Hepatocyte (in vitro differentiated cells): ENCODE data around the gene C9orf57. TPM values are rescaled to one million over a fixed set of nuclear protein-coding genes. Genes with fewer than 3 reads are reported as not detected.

Experiments used
- DNase-seq: peaks from one replicate; pipeline ENCODE4 v3.0.0-alpha.2; 2016; ENCODE audit warnings: low spot score
- H2AFZ ChIP-seq: fragments of 200-600 bp; sonication (generic); 2 replicates; pipeline ENCODE4 v1.6.0; 2016; ENCODE audit warnings: antibody characterized with exemption, mild to moderate bottlenecking
- H3K27ac ChIP-seq: fragments of 200-600 bp; sonication (generic); 2 replicates; pipeline ENCODE4 v1.5.1; 2016; ENCODE audit warnings: mild to moderate bottlenecking
- H3K27me3 ChIP-seq: fragments of 200-600 bp; sonication (generic); 2 replicates; pipeline ENCODE4 v1.6.1; 2016
- H3K36me3 ChIP-seq: fragments of 200-600 bp; sonication (generic); replicated peaks from 2 replicates; pipeline ENCODE4 v1.5.1; 2016; ENCODE audit warnings: low read depth; ENCODE audit not compliant: insufficient read depth
- H3K4me1 ChIP-seq: fragments of 200-600 bp; sonication (generic); 2 replicates; pipeline ENCODE4 v1.5.1; 2016; ENCODE audit warnings: mild to moderate bottlenecking, moderate library complexity; ENCODE audit not compliant: insufficient read depth
- H3K4me2 ChIP-seq: fragments of 200-600 bp; sonication (generic); 2 replicates; pipeline ENCODE4 v1.6.0; 2016
- H3K4me3 ChIP-seq: fragments of 200-600 bp; sonication (generic); 2 replicates; pipeline ENCODE4 v1.5.1; 2016; ENCODE audit warnings: mild to moderate bottlenecking
- H3K79me2 ChIP-seq: fragments of 200-600 bp; sonication (generic); 2 replicates; pipeline ENCODE4 v1.6.0; 2017; ENCODE audit warnings: mild to moderate bottlenecking
- H3K9me2 ChIP-seq: fragments of 200-600 bp; sonication (generic); replicated peaks from 2 replicates; pipeline ENCODE4 v1.6.0; 2017; ENCODE audit warnings: mild to moderate bottlenecking; ENCODE audit not compliant: insufficient read depth
- H3K9me3 ChIP-seq: fragments of 200-600 bp; sonication (generic); 2 replicates; pipeline ENCODE4 v1.5.1; 2016; ENCODE audit warnings: low read depth, mild to moderate bottlenecking
- H4K20me1 ChIP-seq: fragments of 200-600 bp; sonication (generic); 2 replicates; pipeline ENCODE4 v1.6.0; 2016; ENCODE audit warnings: mild to moderate bottlenecking; ENCODE audit not compliant: insufficient read depth, poor library complexity, severe bottlenecking
- EZH2 ChIP-seq: fragments of 200-600 bp; sonication (generic); IDR thresholded peaks from 2 replicates; pipeline ENCODE4 v1.6.1; 2016; ENCODE audit warnings: antibody characterized with exemption, mild to moderate bottlenecking, borderline replicate concordance
- EZH2phosphoT487 ChIP-seq: fragments of 200-600 bp; sonication (generic); IDR thresholded peaks from one replicate; pipeline ENCODE4 v1.6.1; 2018; ENCODE audit warnings: antibody characterized with exemption, mild to moderate bottlenecking, low read depth, moderate library complexity; ENCODE audit not compliant: unreplicated experiment, severe bottlenecking
- WGBS: methylation state at CpG from one replicate; pipeline ENCODE4 v1.1.6; 2016; ENCODE audit warnings: low lambda C conversion rate; ENCODE audit errors: missing lambda C conversion rate; 5-methylcytosine and 5-hydroxymethylcytosine counted together
- polyA plus RNA-seq: library from polyadenylated mRNA; unstranded; fragments of >200 nt; fragmentation: Nextera tagmentation; extraction: Ambion mirVana; gene quantifications from 2 replicates; pipeline ENCODE4 v1.2.1, GENCODE V29; 2016
- total RNA-seq: library from RNA; depleted of rRNA; stranded (reverse); fragments of >200 nt; gene quantifications from 2 replicates; pipeline ENCODE4 v1.2.3, GENCODE V29; 2014
- TF ChIP-seq, protein P1 (sequence below): fragments of 200-600 bp; sonication (generic); IDR thresholded peaks from 2 replicates; pipeline ENCODE4 v1.5.1; 2016; ENCODE audit warnings: antibody characterized with exemption, mild to moderate bottlenecking; ENCODE audit not compliant: poor library complexity

Gene C9orf57
- total and polyA plus RNA-seq, 2 experiments from 2014 or later = 0.10 TPM; not detected in 1

DNA sequence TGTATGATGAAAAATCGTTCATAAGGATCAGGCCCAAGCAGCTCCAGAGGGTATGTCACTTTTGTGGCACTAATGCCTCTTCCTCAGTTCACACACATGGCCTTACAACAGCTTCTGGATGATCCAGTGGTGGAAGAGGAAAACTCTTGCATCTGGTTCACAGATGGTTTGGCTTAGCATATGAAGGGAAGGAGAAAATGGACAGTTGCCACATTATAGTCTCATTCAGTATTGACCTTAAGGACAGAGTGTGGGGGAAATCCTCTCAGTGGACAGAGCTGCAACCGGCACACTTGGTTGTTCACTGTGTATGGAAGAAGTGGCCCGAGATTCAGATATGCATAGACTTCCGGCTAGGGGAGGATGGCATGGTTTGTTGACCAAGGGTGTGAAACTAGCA is 22.8 kb downstream of the C9orf57 start:
- 81% methylated on average over 4 of the region's 4 CpGs for WGBS
- no peak overlapping the region for H3K4me2 ChIP-seq
- TF ChIP-seq, protein P1, sequence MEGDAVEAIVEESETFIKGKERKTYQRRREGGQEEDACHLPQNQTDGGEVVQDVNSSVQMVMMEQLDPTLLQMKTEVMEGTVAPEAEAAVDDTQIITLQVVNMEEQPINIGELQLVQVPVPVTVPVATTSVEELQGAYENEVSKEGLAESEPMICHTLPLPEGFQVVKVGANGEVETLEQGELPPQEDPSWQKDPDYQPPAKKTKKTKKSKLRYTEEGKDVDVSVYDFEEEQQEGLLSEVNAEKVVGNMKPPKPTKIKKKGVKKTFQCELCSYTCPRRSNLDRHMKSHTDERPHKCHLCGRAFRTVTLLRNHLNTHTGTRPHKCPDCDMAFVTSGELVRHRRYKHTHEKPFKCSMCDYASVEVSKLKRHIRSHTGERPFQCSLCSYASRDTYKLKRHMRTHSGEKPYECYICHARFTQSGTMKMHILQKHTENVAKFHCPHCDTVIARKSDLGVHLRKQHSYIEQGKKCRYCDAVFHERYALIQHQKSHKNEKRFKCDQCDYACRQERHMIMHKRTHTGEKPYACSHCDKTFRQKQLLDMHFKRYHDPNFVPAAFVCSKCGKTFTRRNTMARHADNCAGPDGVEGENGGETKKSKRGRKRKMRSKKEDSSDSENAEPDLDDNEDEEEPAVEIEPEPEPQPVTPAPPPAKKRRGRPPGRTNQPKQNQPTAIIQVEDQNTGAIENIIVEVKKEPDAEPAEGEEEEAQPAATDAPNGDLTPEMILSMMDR = no peak
- TF ChIP-seq EZH2 (no peak), EZH2phosphoT487 (no peak)
- H3K4me1 ChIP-seq = peaks cover 13% of the 10 kb centered on the region
- H3K79me2 ChIP-seq = no peaks in the 10 kb centered on the region
- no peaks in the 10 kb centered on the region for H3K36me3 ChIP-seq
- no peak overlapping the region for H3K4me3 ChIP-seq
- no peaks in the 10 kb centered on the region for H3K27me3 ChIP-seq
- H4K20me1 ChIP-seq = no peaks in the 10 kb centered on the region
- H2AFZ ChIP-seq = no peak overlapping the region
- no peak overlapping the region for H3K27ac ChIP-seq
- DNase-seq = no peak
- H3K9me2 ChIP-seq = no peaks in the 10 kb centered on the region
- no peaks in the 10 kb centered on the region for H3K9me3 ChIP-seq

GRCh38 chr9:72030767-72031166 is 29.6 kb downstream of the C9orf57 start:
- Histone ChIP-seq H3K9me2 (no peaks in the 10 kb centered on the region), H3K9me3 (no peaks in the 10 kb centered on the region)

GRCh38 chr9:72029986-72030385 is 30.4 kb downstream of the C9orf57 start:
- Histone ChIP-seq H3K4me3 (no peak overlapping the region), H3K27me3 (no peaks in the 10 kb centered on the region), H2AFZ (no peak overlapping the region), H3K9me3 (no peaks in the 10 kb centered on the region), H3K79me2 (no peaks in the 10 kb centered on the region), H3K4me1 (no peaks in the 10 kb centered on the region), H3K4me2 (no peak overlapping the region), H3K9me2 (no peaks in the 10 kb centered on the region), H3K36me3 (no peaks in the 10 kb centered on the region), H3K27ac (no peak overlapping the region), H4K20me1 (no peaks in the 10 kb centered on the region)
- WGBS = 78% methylated on average over 1 of the region's 1 CpG
- no peak for TF ChIP-seq EZH2
- TF ChIP-seq, protein P1 = no peak
- TF ChIP-seq EZH2phosphoT487 = no peak
- no peak for DNase-seq

More at GRCh38 chr9:72030767-72031166, 29.6 kb downstream of the C9orf57 start:
- Histone ChIP-seq H3K4me3 (no peak overlapping the region), H3K27ac (peak overlapping the region; percentile 3), H4K20me1 (no peaks in the 10 kb centered on the region), H2AFZ (no peak overlapping the region), H3K79me2 (no peaks in the 10 kb centered on the region), H3K36me3 (no peaks in the 10 kb centered on the region), H3K4me2 (no peak overlapping the region), H3K4me1 (no peaks in the 10 kb centered on the region), H3K27me3 (no peaks in the 10 kb centered on the region)
- no peak for DNase-seq
- TF ChIP-seq EZH2phosphoT487 (no peak), EZH2 (no peak)
- TF ChIP-seq, protein P1 = no peak
- WGBS = 70% methylated on average over 2 of the region's 2 CpGs

- no peak overlapping the region for H2AFZ ChIP-seq
These were observed 34.5 kb downstream of the C9orf57 start for GRCh38 chr9:72025906-72026305.

More at GRCh38 chr9:72025906-72026305, 34.5 kb downstream of the C9orf57 start:
- TF ChIP-seq EZH2phosphoT487 (no peak), EZH2 (no peak)
- TF ChIP-seq, protein P1 = no peak
- 80% methylated on average over 3 of the region's 3 CpGs for WGBS
- Histone ChIP-seq H3K4me2 (no peak overlapping the region), H3K27ac (peak overlapping the region; percentile 47), H4K20me1 (no peaks in the 10 kb centered on the region), H3K36me3 (no peaks in the 10 kb centered on the region), H3K27me3 (no peaks in the 10 kb centered on the region), H3K9me3 (no peaks in the 10 kb centered on the region), H3K9me2 (no peaks in the 10 kb centered on the region), H3K79me2 (no peaks in the 10 kb centered on the region), H3K4me1 (no peaks in the 10 kb centered on the region), H3K4me3 (no peak overlapping the region)
- DNase-seq = no peak
